Measurements from ENCODE around the gene CALD1. TPM values are rescaled to one million over a fixed set of nuclear protein-coding genes. Genes with fewer than 3 reads are reported as not detected.

CALD1 gene
- total RNA-seq, 3 donors from 2014 or later, result 40.3 to 1,241 (median 134) TPM

GRCh38 chr7:134916171-134916883, 136.9 kb downstream of the CALD1 start:
- no peak for TF ChIP-seq CTCF (IDR thresholded peaks at IDR 0.05)
- DNase-seq (no peak), ATAC-seq (no peak)
- intact Hi-C loops (cut with DNase I, micrococcal nuclease), result no loop called here
- H3K4me3 ChIP-seq, result no peak overlapping the region
- no peaks in the 10 kb centered on the region for H3K4me1 ChIP-seq (ENCODE audit: low read depth)
- H3K36me3 ChIP-seq (ENCODE audit: low read depth), result no peaks in the 10 kb centered on the region
- no peaks in the 10 kb centered on the region for H3K9me3 ChIP-seq

- TF ChIP-seq CTCF (IDR thresholded peaks at IDR 0.05), result no peak
- Histone ChIP-seq H3K36me3 (ENCODE audit: low read depth) (no peaks in the 10 kb centered on the region), H3K4me3 (no peak overlapping the region), H3K9me3 (no peaks in the 10 kb centered on the region), H3K4me1 (ENCODE audit: low read depth) (no peaks in the 10 kb centered on the region)
- ATAC-seq (no peak), DNase-seq (no peak)
- intact Hi-C loops (cut with DNase I, micrococcal nuclease), result no loop called here
These were observed 139.8 kb downstream of the CALD1 start for GRCh38 chr7:134919240-134919641.

- Histone ChIP-seq H3K9me3 (no peaks in the 10 kb centered on the region), H3K4me3 (no peak overlapping the region), H3K4me1 (ENCODE audit: low read depth) (no peaks in the 10 kb centered on the region), H3K36me3 (ENCODE audit: low read depth) (no peaks in the 10 kb centered on the region)
- DNase-seq (no peak), ATAC-seq (no peak)
- intact Hi-C loops (cut with DNase I, micrococcal nuclease), result no loop called here
- TF ChIP-seq CTCF (IDR thresholded peaks at IDR 0.05), result no peak
These were observed 140.8 kb downstream of the CALD1 start for GRCh38 chr7:134920026-134920753.

- no peak for ATAC-seq
- no peaks in the 10 kb centered on the region for H3K9me3 ChIP-seq
- no peaks in the 10 kb centered on the region for H3K36me3 ChIP-seq (ENCODE audit: low read depth)
- intact Hi-C loops (cut with DNase I, micrococcal nuclease), result no loop called here
- DNase-seq, result no peak
- no peak overlapping the region for H3K4me3 ChIP-seq
- no peaks in the 10 kb centered on the region for H3K4me1 ChIP-seq (ENCODE audit: low read depth)
- no peak for TF ChIP-seq CTCF (IDR thresholded peaks at IDR 0.05)
These were observed 143.6 kb downstream of the CALD1 start for GRCh38 chr7:134922720-134923704.

- no peak overlapping the region for H3K4me3 ChIP-seq
- H3K9me3 ChIP-seq, result no peaks in the 10 kb centered on the region
- no peak for DNase-seq
- H3K36me3 ChIP-seq (ENCODE audit: low read depth), result no peaks in the 10 kb centered on the region
- H3K4me1 ChIP-seq (ENCODE audit: low read depth), result no peaks in the 10 kb centered on the region
- TF ChIP-seq CTCF (IDR thresholded peaks at IDR 0.05), result no peak
- intact Hi-C loops (cut with DNase I, micrococcal nuclease), result no loop called here
- ATAC-seq, result no peak
These were observed 146.3 kb downstream of the CALD1 start for GRCh38 chr7:134925766-134926165.
